Hepatocyte (in vitro differentiated cells): ENCODE data around the gene CTNNA1.

Source experiments
- EZH2 ChIP-seq: fragments of 200-600 bp; sonication (generic); IDR thresholded peaks from 2 replicates; pipeline ENCODE4 v1.6.1; 2016; ENCODE audit warnings: antibody characterized with exemption, mild to moderate bottlenecking, borderline replicate concordance
- EZH2phosphoT487 ChIP-seq: fragments of 200-600 bp; sonication (generic); IDR thresholded peaks from one replicate; pipeline ENCODE4 v1.6.1; 2018; ENCODE audit warnings: antibody characterized with exemption, mild to moderate bottlenecking, low read depth, moderate library complexity; ENCODE audit not compliant: unreplicated experiment, severe bottlenecking
- TF ChIP-seq, protein P1 (sequence below): fragments of 200-600 bp; sonication (generic); IDR thresholded peaks from 2 replicates; pipeline ENCODE4 v1.5.1; 2016; ENCODE audit warnings: antibody characterized with exemption, mild to moderate bottlenecking; ENCODE audit not compliant: poor library complexity

DNA sequence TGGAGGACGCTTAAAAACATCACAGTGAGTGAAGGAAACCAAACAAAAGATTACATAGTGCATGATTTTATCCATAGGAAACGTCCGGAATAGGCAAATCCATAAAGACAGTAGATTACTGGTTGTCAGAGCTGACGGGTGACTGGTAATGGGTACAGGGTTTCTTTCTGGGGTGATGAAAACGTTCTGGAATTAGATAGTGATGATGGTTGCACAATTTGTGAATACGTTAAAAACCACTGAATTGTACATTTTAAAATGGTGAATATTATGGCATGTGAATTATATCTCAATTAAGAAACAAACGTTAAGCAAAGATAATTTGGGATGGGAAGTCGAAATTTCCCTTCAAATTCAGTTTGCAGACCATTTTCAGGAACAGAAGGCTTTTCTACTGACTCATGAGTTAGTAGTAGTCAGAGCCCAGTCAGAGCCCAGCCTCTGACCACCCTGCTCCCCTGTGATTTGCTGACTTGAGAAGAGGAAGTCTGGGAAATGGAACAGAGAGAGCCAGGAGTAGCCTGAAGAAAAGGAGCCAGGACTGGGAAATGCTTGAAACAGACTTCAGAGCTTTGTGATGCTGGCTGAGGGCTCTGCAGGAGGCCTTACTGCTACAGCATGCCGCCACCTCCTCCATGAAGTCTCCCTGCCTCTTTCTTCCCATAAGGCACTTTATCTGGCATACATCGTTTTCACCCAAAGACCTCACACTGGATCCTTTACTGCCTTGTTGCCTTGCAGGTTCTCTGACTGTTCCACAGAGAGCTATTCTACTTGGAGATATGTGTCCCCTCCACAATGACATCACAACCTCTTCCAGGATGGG lies 46.4 kb upstream of the CTNNA1 start:
- no peak for TF ChIP-seq EZH2
- TF ChIP-seq, protein P1, sequence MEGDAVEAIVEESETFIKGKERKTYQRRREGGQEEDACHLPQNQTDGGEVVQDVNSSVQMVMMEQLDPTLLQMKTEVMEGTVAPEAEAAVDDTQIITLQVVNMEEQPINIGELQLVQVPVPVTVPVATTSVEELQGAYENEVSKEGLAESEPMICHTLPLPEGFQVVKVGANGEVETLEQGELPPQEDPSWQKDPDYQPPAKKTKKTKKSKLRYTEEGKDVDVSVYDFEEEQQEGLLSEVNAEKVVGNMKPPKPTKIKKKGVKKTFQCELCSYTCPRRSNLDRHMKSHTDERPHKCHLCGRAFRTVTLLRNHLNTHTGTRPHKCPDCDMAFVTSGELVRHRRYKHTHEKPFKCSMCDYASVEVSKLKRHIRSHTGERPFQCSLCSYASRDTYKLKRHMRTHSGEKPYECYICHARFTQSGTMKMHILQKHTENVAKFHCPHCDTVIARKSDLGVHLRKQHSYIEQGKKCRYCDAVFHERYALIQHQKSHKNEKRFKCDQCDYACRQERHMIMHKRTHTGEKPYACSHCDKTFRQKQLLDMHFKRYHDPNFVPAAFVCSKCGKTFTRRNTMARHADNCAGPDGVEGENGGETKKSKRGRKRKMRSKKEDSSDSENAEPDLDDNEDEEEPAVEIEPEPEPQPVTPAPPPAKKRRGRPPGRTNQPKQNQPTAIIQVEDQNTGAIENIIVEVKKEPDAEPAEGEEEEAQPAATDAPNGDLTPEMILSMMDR, result no peak
- TF ChIP-seq EZH2phosphoT487, result no peak
